GM12873 (cell line): Measurements from ENCODE around the gene OR52I1.

ENCODE experiments used
- CTCF ChIP-seq: IDR thresholded peaks from 2 replicates; pipeline ENCODE4 v1.5.1; 2012; ENCODE audit warnings: low read depth, mild to moderate bottlenecking, moderate library complexity, low read length, control low read depth; ENCODE audit not compliant: insufficient read depth; ENCODE audit errors: missing control alignments

The OR52I1 gene

GRCh38 chr11:4593739-4594138 lies at the start of gene OR52I1:
TSS of gene OR52I1 (plus strand) at chr11:4594039. CDS start at chr11:4594039, 0 bp downstream.
- no peak for TF ChIP-seq CTCF

GRCh38 chr11:4544891-4545290 lies 48.9 kb upstream of the OR52I1 start, which contains the start of gene OR52M1:
TSS of gene OR52M1 (plus strand) at chr11:4545191. CDS start at chr11:4545191, 0 bp downstream.
- no peak for TF ChIP-seq CTCF

GRCh38 chr11:4546878-4547277 lies 47.0 kb upstream of the OR52I1 start:
- no peak for TF ChIP-seq CTCF

GRCh38 chr11:4547416-4547815 lies 46.4 kb upstream of the OR52I1 start:
- no peak for TF ChIP-seq CTCF

GRCh38 chr11:4551346-4551979 lies 42.4 kb upstream of the OR52I1 start:
- TF ChIP-seq CTCF = peak; percentile 57

GRCh38 chr11:4559527-4560440 lies 34.1 kb upstream of the OR52I1 start:
- TF ChIP-seq CTCF = no peak

- no peak for TF ChIP-seq CTCF
Measured at GRCh38 chr11:4560467-4560866, 33.4 kb upstream of the OR52I1 start.
